DOHH2 (cell line): Measurements from ENCODE around the gene LSM3.

Source experiments
- H3F3A ChIP-seq: fragments of 200-600 bp; sonication (generic), shearing (Covaris generic); 2 replicates; pipeline ENCODE4 v1.6.0; 2016; ENCODE audit warnings: antibody characterized with exemption, mild to moderate bottlenecking; ENCODE audit not compliant: control insufficient read depth, insufficient read depth
- H3K27ac ChIP-seq: fragments of 200-600 bp; sonication (generic); 2 replicates; pipeline ENCODE4 v1.5.1; 2014; ENCODE audit warnings: low read depth, mild to moderate bottlenecking, low read length, moderate library complexity
- H3K27me3 ChIP-seq: fragments of 200-600 bp; sonication (generic); 2 replicates; pipeline ENCODE4 v1.6.1; 2014; ENCODE audit warnings: mild to moderate bottlenecking, low read length, mixed read lengths; ENCODE audit not compliant: control insufficient read depth
- H3K36me3 ChIP-seq: fragments of 200-600 bp; sonication (generic); 2 replicates; pipeline ENCODE4 v1.6.1; 2014; ENCODE audit warnings: mild to moderate bottlenecking, low read length, moderate library complexity, mixed read lengths; ENCODE audit not compliant: control insufficient read depth
- H3K4me1 ChIP-seq: fragments of 200-600 bp; sonication (generic); 2 replicates; pipeline ENCODE4 v1.6.1; 2014; ENCODE audit warnings: mild to moderate bottlenecking, low read length, mixed read lengths; ENCODE audit not compliant: control insufficient read depth
- H3K4me2 ChIP-seq: fragments of 200-600 bp; sonication (generic); 2 replicates; pipeline ENCODE4 v1.6.0; 2014; ENCODE audit warnings: mild to moderate bottlenecking, low read length, moderate library complexity
- H3K4me3 ChIP-seq: fragments of 200-600 bp; sonication (generic); 2 replicates; pipeline ENCODE4 v1.5.1; 2014; ENCODE audit warnings: mild to moderate bottlenecking, low read length, mixed read lengths
- H3K79me2 ChIP-seq: fragments of 200-600 bp; sonication (generic); 2 replicates; pipeline ENCODE4 v1.6.1; 2014; ENCODE audit warnings: mild to moderate bottlenecking, low read length, mixed read lengths; ENCODE audit not compliant: control insufficient read depth
- H3K9me2 ChIP-seq: fragments of 200-600 bp; sonication (generic); replicated peaks from 2 replicates; pipeline ENCODE4 v1.6.1; 2014; ENCODE audit warnings: mild to moderate bottlenecking, low read length, mixed read lengths; ENCODE audit not compliant: control insufficient read depth
- H3K9me3 ChIP-seq: fragments of 200-600 bp; sonication (generic); 2 replicates; pipeline ENCODE4 v1.6.1; 2014; ENCODE audit warnings: antibody characterized with exemption, low read length, mixed read lengths; ENCODE audit not compliant: control insufficient read depth, insufficient read depth
- H4K20me1 ChIP-seq: fragments of 200-600 bp; sonication (generic); 2 replicates; pipeline ENCODE4 v1.6.0; 2014; ENCODE audit warnings: low read depth, mild to moderate bottlenecking, antibody characterized with exemption, low read length, moderate library complexity; ENCODE audit not compliant: control insufficient read depth, insufficient read depth
- EZH2phosphoT487 ChIP-seq: fragments of 200-600 bp; sonication (generic); IDR thresholded peaks from 2 replicates; pipeline ENCODE4 v1.6.1; 2017; ENCODE audit warnings: borderline replicate concordance, mild to moderate bottlenecking, antibody characterized with exemption, low read length, moderate library complexity, mixed read lengths
- TF ChIP-seq, protein P1 (sequence below): fragments of 200-600 bp; sonication (generic); IDR thresholded peaks from one replicate; pipeline ENCODE4 v1.5.1; 2014; ENCODE audit warnings: antibody characterized with exemption, mild to moderate bottlenecking, low read depth, low read length; ENCODE audit not compliant: poor library complexity, severe bottlenecking

The LSM3 gene

DNA sequence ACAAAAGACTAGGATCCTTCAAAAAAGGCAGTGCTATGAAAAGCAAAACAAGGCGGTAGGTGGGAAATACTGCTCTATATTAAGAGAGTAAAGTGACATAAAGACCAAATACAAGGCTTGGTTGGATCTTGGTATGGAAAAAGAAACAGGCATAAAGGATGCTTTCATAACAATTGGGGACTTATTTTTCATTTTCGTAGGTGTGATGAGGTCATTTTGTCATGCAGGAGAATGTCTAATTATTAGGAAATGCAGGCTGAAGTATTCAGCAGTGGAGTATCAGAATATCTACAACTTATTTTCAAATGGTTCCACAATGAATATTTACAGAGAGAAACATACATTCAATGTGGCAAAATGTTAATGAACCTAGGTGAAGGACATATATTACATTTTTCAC is 9.2 kb upstream of the LSM3 start:
- no peaks in the 10 kb centered on the region for H3K9me3 ChIP-seq
- H3K79me2 ChIP-seq: peaks cover 15% of the 10 kb centered on the region
- H3K4me3 ChIP-seq: no peak overlapping the region
- no peaks in the 10 kb centered on the region for H3K27me3 ChIP-seq
- no peak overlapping the region for H3K4me2 ChIP-seq
- H3F3A ChIP-seq: no peaks in the 10 kb centered on the region
- peaks cover 5% of the 10 kb centered on the region for H3K4me1 ChIP-seq
- no peak overlapping the region for H3K27ac ChIP-seq
- peaks cover 90% of the 10 kb centered on the region for H3K36me3 ChIP-seq
- no peak for TF ChIP-seq EZH2phosphoT487
- TF ChIP-seq, protein P1, sequence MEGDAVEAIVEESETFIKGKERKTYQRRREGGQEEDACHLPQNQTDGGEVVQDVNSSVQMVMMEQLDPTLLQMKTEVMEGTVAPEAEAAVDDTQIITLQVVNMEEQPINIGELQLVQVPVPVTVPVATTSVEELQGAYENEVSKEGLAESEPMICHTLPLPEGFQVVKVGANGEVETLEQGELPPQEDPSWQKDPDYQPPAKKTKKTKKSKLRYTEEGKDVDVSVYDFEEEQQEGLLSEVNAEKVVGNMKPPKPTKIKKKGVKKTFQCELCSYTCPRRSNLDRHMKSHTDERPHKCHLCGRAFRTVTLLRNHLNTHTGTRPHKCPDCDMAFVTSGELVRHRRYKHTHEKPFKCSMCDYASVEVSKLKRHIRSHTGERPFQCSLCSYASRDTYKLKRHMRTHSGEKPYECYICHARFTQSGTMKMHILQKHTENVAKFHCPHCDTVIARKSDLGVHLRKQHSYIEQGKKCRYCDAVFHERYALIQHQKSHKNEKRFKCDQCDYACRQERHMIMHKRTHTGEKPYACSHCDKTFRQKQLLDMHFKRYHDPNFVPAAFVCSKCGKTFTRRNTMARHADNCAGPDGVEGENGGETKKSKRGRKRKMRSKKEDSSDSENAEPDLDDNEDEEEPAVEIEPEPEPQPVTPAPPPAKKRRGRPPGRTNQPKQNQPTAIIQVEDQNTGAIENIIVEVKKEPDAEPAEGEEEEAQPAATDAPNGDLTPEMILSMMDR: no peak
- no peaks in the 10 kb centered on the region for H3K9me2 ChIP-seq
- no peaks in the 10 kb centered on the region for H4K20me1 ChIP-seq

DNA sequence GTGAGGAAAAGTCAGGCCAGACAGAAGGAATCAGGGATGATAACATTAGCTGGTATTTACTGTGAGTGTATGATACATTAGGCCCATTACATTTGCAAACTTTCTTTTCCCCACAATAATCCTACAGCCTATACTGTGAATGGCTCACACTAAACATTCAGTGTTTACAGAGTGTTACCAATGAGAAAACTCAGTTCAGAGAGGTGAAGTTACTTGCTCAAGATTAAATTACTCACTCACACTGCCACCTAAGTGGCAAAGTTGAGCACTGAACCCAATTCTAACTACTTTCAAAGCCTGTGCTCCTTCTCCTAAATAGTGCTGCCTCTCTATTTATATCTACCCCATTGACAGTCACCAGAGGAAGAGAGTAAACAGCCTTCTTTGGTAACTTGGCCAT is 8.7 kb upstream of the LSM3 start:
- no peak overlapping the region for H3K4me3 ChIP-seq
- H3K36me3 ChIP-seq: peaks cover 86% of the 10 kb centered on the region
- peaks cover 19% of the 10 kb centered on the region for H3K79me2 ChIP-seq
- no peak overlapping the region for H3K27ac ChIP-seq
- no peaks in the 10 kb centered on the region for H3K9me3 ChIP-seq
- TF ChIP-seq, protein P1: no peak
- H3K4me2 ChIP-seq: no peak overlapping the region
- no peaks in the 10 kb centered on the region for H3K9me2 ChIP-seq
- no peaks in the 10 kb centered on the region for H3F3A ChIP-seq
- H4K20me1 ChIP-seq: 0 out of 2 replicates have a peak, but pooled peaks cover under 1% of the 10 kb centered on the region
- no peaks in the 10 kb centered on the region for H3K27me3 ChIP-seq
- H3K4me1 ChIP-seq: peaks cover 9% of the 10 kb centered on the region

DNA sequence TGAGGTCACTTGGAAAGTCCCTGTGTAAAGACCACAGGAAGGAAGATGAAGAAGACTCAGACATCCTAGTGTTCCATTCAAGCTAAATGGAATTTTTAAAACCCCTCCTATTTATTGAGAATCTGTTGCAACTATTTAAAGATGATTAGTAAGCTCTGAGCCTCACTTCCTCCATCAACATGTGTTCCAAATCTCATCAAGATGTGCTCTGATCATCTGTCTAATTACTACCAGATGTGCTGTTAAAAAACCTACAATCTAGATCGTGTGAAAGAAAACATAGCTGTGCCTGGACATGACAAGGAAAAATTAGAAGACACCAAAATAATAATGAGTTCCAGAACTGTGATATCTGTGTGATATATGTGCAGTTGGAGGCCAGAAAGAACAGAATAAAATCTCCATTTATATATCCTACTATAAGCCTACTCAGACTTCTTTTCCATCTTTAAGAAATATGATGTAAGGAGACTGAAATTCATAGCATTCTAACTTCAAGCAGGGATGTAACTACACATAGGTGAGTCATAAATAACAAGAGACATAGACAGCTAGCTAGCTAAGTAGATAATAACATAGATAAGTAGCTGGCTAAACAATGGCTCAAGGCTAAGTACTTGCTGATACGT is 8.0 kb upstream of the LSM3 start:
- no peaks in the 10 kb centered on the region for H3K27me3 ChIP-seq
- H3K79me2 ChIP-seq: peaks cover 27% of the 10 kb centered on the region
- no peak for TF ChIP-seq EZH2phosphoT487
- TF ChIP-seq, protein P1: no peak
- no peaks in the 10 kb centered on the region for H3K9me2 ChIP-seq
- peaks cover 6% of the 10 kb centered on the region; the same call in 1 of the 2 replicates for H4K20me1 ChIP-seq
- H3K4me2 ChIP-seq: no peak overlapping the region
- no peaks in the 10 kb centered on the region for H3K9me3 ChIP-seq
- H3K4me3 ChIP-seq: no peak overlapping the region
- H3K4me1 ChIP-seq: peaks cover 17% of the 10 kb centered on the region
- no peak overlapping the region for H3K27ac ChIP-seq
- peaks cover 4% of the 10 kb centered on the region for H3F3A ChIP-seq
- H3K36me3 ChIP-seq: peaks cover 78% of the 10 kb centered on the region
